ENCODE data around the gene RIMBP2. TPM values are rescaled to one million over a fixed set of nuclear protein-coding genes. Genes with fewer than 3 reads are reported as not detected.

Gene RIMBP2
- total RNA-seq, 2 experiments from 2014 or later: not detected

DNA sequence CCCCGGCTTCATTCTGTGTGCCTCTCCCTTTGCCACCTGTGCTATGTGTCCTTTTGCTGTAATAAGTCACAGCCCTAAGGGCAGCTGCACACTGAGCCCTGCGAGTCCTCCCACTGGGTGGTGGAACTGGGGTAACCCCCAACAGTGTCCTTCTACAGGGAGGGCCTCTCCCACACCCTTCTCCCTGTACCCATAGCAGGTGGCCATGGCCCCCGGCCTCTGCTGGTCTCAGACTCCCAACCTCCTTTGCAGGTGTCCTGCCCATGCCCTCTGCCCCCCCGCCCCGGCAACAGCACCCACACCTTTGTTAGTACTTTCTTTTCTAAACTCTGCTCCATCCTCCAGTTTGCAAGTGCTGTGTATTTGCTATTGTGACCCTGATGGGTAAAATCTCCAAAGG lies 206.6 kb downstream of the RIMBP2 start:
- TF ChIP-seq, protein P1, sequence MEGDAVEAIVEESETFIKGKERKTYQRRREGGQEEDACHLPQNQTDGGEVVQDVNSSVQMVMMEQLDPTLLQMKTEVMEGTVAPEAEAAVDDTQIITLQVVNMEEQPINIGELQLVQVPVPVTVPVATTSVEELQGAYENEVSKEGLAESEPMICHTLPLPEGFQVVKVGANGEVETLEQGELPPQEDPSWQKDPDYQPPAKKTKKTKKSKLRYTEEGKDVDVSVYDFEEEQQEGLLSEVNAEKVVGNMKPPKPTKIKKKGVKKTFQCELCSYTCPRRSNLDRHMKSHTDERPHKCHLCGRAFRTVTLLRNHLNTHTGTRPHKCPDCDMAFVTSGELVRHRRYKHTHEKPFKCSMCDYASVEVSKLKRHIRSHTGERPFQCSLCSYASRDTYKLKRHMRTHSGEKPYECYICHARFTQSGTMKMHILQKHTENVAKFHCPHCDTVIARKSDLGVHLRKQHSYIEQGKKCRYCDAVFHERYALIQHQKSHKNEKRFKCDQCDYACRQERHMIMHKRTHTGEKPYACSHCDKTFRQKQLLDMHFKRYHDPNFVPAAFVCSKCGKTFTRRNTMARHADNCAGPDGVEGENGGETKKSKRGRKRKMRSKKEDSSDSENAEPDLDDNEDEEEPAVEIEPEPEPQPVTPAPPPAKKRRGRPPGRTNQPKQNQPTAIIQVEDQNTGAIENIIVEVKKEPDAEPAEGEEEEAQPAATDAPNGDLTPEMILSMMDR (IDR thresholded peaks at IDR 0.05): no peak
- Mint-ChIP-seq H3K4me1 (ENCODE audit: low read depth) (no peaks in the 10 kb centered on the region), H3K36me3 (ENCODE audit: low read depth) (no peaks in the 10 kb centered on the region), H3K4me3 (no peak overlapping the region), H3K9me3 (no peaks in the 10 kb centered on the region), H3K27me3 (no peaks in the 10 kb centered on the region), H3K27ac (no peak overlapping the region)
- Histone ChIP-seq H3K4me3 (ENCODE audit: low read length) (no peak overlapping the region), H3K27me3 (ENCODE audit: control insufficient read depth in 1 of 2, insufficient read depth in 2 of 2, low read length in 2 of 2) (no peaks in the 10 kb centered on the region), H3K36me3 (ENCODE audit: insufficient read depth, low read length) (no peaks in the 10 kb centered on the region), H3K27ac (ENCODE audit: low read depth in 1 of 2, low read length in 2 of 2) (no peak overlapping the region), H3K4me1 (ENCODE audit: insufficient read depth, low read length) (no peaks in the 10 kb centered on the region), H3K9me3 (ENCODE audit: control insufficient read depth in 1 of 2, insufficient read depth in 1 of 2, low read length in 2 of 2) (peaks cover 0 to 26% of the 10 kb centered on the region in 2 experiments)
- ATAC-seq (ENCODE audit: poor library complexity) (no peak), DNase-seq (no peak)
- ChIA-PET CTCF (no interaction called here), POLR2A (no interaction called here)
- intact Hi-C loops (cut with DNase I, micrococcal nuclease): no loop called here

DNA sequence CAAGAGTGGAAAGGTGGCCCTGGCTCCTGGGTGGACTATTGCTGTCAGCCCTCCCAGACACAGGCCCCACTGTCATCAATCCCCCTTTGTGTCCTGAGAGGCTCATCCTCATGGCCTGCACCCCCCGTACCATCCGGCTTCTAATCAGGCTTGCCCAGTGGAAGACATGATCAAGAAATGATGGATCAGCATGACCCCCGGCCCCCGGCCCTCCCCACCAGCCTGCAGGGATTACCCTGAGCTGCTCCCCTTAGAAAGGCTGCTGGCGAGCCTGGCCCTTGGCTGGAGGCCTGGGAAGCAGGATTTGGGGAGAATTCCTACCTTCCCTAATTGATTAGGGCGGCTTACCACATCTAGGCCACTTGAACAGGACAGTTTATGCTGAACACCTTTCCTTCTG lies 207.3 kb downstream of the RIMBP2 start:
- H3K36me3 ChIP-seq (ENCODE audit: insufficient read depth, low read length): no peaks in the 10 kb centered on the region
- H3K9me3 Mint-ChIP-seq: no peaks in the 10 kb centered on the region
- H3K36me3 Mint-ChIP-seq (ENCODE audit: low read depth): no peaks in the 10 kb centered on the region
- H3K4me1 Mint-ChIP-seq (ENCODE audit: low read depth): no peaks in the 10 kb centered on the region
- H3K27me3 Mint-ChIP-seq: no peaks in the 10 kb centered on the region
- H3K4me1 ChIP-seq (ENCODE audit: insufficient read depth, low read length): no peaks in the 10 kb centered on the region
- POLR2A ChIA-PET: no interaction called here
- no peaks in the 10 kb centered on the region for H3K27me3 ChIP-seq (ENCODE audit: control insufficient read depth in 1 of 2, insufficient read depth in 2 of 2, low read length in 2 of 2)
- DNase-seq: no peak
- H3K27ac Mint-ChIP-seq: no peak overlapping the region
- H3K4me3 ChIP-seq (ENCODE audit: low read length): no peak overlapping the region
- peaks cover 0 to 20% of the 10 kb centered on the region in 2 experiments for H3K9me3 ChIP-seq (ENCODE audit: control insufficient read depth in 1 of 2, insufficient read depth in 1 of 2, low read length in 2 of 2)
- TF ChIP-seq, protein P1 (IDR thresholded peaks at IDR 0.05): no peak
- H3K27ac ChIP-seq (ENCODE audit: low read depth in 1 of 2, low read length in 2 of 2): no peak overlapping the region
- intact Hi-C loops (cut with DNase I, micrococcal nuclease): no loop called here
- H3K4me3 Mint-ChIP-seq: no peak overlapping the region
- CTCF ChIA-PET: no interaction called here
- no peak for ATAC-seq (ENCODE audit: poor library complexity)

DNA sequence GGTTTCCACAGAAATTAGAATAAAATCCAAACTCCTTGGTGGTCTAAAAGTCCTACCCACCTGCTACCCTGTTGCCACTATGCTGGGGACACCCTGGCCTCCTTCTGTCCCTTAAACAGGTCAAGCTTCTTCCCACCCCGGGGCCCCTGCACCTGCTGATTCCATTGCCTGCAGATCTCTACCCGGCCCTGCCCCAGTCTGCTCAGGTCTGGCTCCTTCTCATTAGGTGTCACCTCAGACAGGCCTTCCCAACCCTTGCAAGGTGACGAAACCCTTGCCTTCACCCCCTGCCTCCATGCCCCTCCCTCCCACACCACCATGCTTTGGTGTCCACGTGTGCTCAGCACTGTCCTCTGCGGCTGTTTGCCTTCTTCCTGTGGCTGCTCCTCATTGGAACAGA lies 207.8 kb downstream of the RIMBP2 start:
- Mint-ChIP-seq H3K4me1 (ENCODE audit: low read depth) (no peaks in the 10 kb centered on the region), H3K36me3 (ENCODE audit: low read depth) (no peaks in the 10 kb centered on the region), H3K27ac (no peak overlapping the region), H3K4me3 (no peak overlapping the region), H3K9me3 (no peaks in the 10 kb centered on the region), H3K27me3 (no peaks in the 10 kb centered on the region)
- ATAC-seq (ENCODE audit: poor library complexity) (no peak), DNase-seq (no peak)
- ChIA-PET CTCF (no interaction called here), POLR2A (no interaction called here)
- H3K9me3 ChIP-seq (ENCODE audit: control insufficient read depth in 1 of 2, insufficient read depth in 1 of 2, low read length in 2 of 2): peaks cover 0 to 19% of the 10 kb centered on the region in 2 experiments
- TF ChIP-seq, protein P1 (IDR thresholded peaks at IDR 0.05): no peak
- H3K27ac ChIP-seq (ENCODE audit: low read depth in 1 of 2, low read length in 2 of 2): no peak overlapping the region
- H3K4me1 ChIP-seq (ENCODE audit: insufficient read depth, low read length): no peaks in the 10 kb centered on the region
- intact Hi-C loops (cut with DNase I, micrococcal nuclease): no loop called here
- H3K27me3 ChIP-seq (ENCODE audit: control insufficient read depth in 1 of 2, insufficient read depth in 2 of 2, low read length in 2 of 2): no peaks in the 10 kb centered on the region
- H3K4me3 ChIP-seq (ENCODE audit: low read length): no peak overlapping the region
- no peaks in the 10 kb centered on the region for H3K36me3 ChIP-seq (ENCODE audit: insufficient read depth, low read length)
